Neural crest cell (in vitro differentiated cells): ENCODE measurements around the gene KRTDAP. TPM values are rescaled to one million over a fixed set of nuclear protein-coding genes. Genes with fewer than 3 reads are reported as not detected.

Experiments
- DNase-seq: peaks from one replicate; pipeline ENCODE4 v3.0.0; 2021; ENCODE audit warnings: low read depth, mixed read lengths, low spot score
- H3K27ac Mint-ChIP-seq: one replicate; pipeline ENCODE4 v1.8.0; 2021; ENCODE audit warnings: mild to moderate bottlenecking, mixed read lengths; ENCODE audit not compliant: unreplicated experiment
- H3K27me3 Mint-ChIP-seq: 2 replicates; pipeline ENCODE4 v1.8.0; 2021; ENCODE audit warnings: low read depth, mild to moderate bottlenecking, mixed read lengths
- H3K36me3 Mint-ChIP-seq: 2 replicates; pipeline ENCODE4 v1.8.0; 2021; ENCODE audit warnings: low read depth, mild to moderate bottlenecking, mixed read lengths
- H3K4me1 Mint-ChIP-seq: 2 replicates; pipeline ENCODE4 v1.8.0; 2021; ENCODE audit warnings: mixed read lengths
- H3K4me3 Mint-ChIP-seq: one replicate; pipeline ENCODE4 v1.8.0; 2021; ENCODE audit warnings: mild to moderate bottlenecking, mixed read lengths
- H3K9me3 Mint-ChIP-seq: 2 replicates; pipeline ENCODE4 v1.8.0; 2021; ENCODE audit warnings: mixed read lengths
- CTCF ChIP-seq: fragments of 200-600 bp; sonication (generic); conservative IDR thresholded peaks from 2 replicates; pipeline ENCODE4 v1.5.0; 2021; ENCODE audit warnings: antibody characterized with exemption, mild to moderate bottlenecking
- total RNA-seq: library from RNA; stranded (reverse); gene quantifications from 2 replicates; pipeline ENCODE4 v1.2.1, GENCODE V29; 2021

The KRTDAP gene
- total RNA-seq, 1 donor from 2014 or later = not detected

- DNase-seq = no peak
- H3K27ac Mint-ChIP-seq = no peak overlapping the region
- H3K9me3 Mint-ChIP-seq = no peaks in the 10 kb centered on the region
- no peak overlapping the region for H3K4me3 Mint-ChIP-seq
- TF ChIP-seq CTCF = no peak
- no peaks in the 10 kb centered on the region for H3K4me1 Mint-ChIP-seq
- H3K36me3 Mint-ChIP-seq = no peaks in the 10 kb centered on the region
- peaks cover 92% of the 10 kb centered on the region for H3K27me3 Mint-ChIP-seq
Measured at GRCh38 chr19:35507561-35507960, 17.3 kb upstream of the KRTDAP start.

GRCh38 chr19:35506011-35506410, 15.7 kb upstream of the KRTDAP start:
- H3K36me3 Mint-ChIP-seq = no peaks in the 10 kb centered on the region
- H3K4me3 Mint-ChIP-seq = no peak overlapping the region
- H3K4me1 Mint-ChIP-seq = no peaks in the 10 kb centered on the region
- no peak overlapping the region for H3K27ac Mint-ChIP-seq
- H3K9me3 Mint-ChIP-seq = no peaks in the 10 kb centered on the region
- TF ChIP-seq CTCF = no peak
- peaks cover 78% of the 10 kb centered on the region for H3K27me3 Mint-ChIP-seq
- DNase-seq = no peak

- H3K9me3 Mint-ChIP-seq = no peaks in the 10 kb centered on the region
- DNase-seq = no peak
- H3K27me3 Mint-ChIP-seq = peaks cover 51% of the 10 kb centered on the region
- H3K36me3 Mint-ChIP-seq = no peaks in the 10 kb centered on the region
- H3K4me1 Mint-ChIP-seq = no peaks in the 10 kb centered on the region
- H3K4me3 Mint-ChIP-seq = no peak overlapping the region
- TF ChIP-seq CTCF = no peak
- no peak overlapping the region for H3K27ac Mint-ChIP-seq
Measured at GRCh38 chr19:35502751-35503150, 12.5 kb upstream of the KRTDAP start.

GRCh38 chr19:35501684-35502083, 11.4 kb upstream of the KRTDAP start:
- Mint-ChIP-seq H3K4me1 (no peaks in the 10 kb centered on the region), H3K27ac (no peak overlapping the region), H3K4me3 (no peak overlapping the region), H3K9me3 (no peaks in the 10 kb centered on the region), H3K27me3 (peaks cover 41% of the 10 kb centered on the region), H3K36me3 (no peaks in the 10 kb centered on the region)
- DNase-seq = no peak
- no peak for TF ChIP-seq CTCF

- no peak for DNase-seq
- peaks cover 32% of the 10 kb centered on the region for H3K27me3 Mint-ChIP-seq
- H3K27ac Mint-ChIP-seq = no peak overlapping the region
- H3K4me3 Mint-ChIP-seq = no peak overlapping the region
- TF ChIP-seq CTCF = no peak
- H3K4me1 Mint-ChIP-seq = no peaks in the 10 kb centered on the region
- no peaks in the 10 kb centered on the region for H3K9me3 Mint-ChIP-seq
- H3K36me3 Mint-ChIP-seq = no peaks in the 10 kb centered on the region
Measured at GRCh38 chr19:35500611-35501010, 10.3 kb upstream of the KRTDAP start.
